NB4 (cell line): ENCODE data around the gene TTC39B.

Experiments
- DNase-seq: peaks from one replicate; pipeline ENCODE4 v3.0.0; 2010; ENCODE audit warnings: low read depth
- H3K4me3 ChIP-seq: one replicate; pipeline ENCODE4 v1.5.1; 2011; ENCODE audit warnings: mild to moderate bottlenecking, low read depth, low read length, moderate library complexity
- MAX ChIP-seq: IDR thresholded peaks from 2 replicates; pipeline ENCODE4 v1.6.1; 2011; ENCODE audit warnings: low read depth, low read length
- MYC ChIP-seq: IDR thresholded peaks from 2 replicates; pipeline ENCODE4 v1.6.1; 2011; ENCODE audit warnings: low read depth, low read length
- POLR2A ChIP-seq: IDR thresholded peaks from 2 replicates; pipeline ENCODE4 v1.6.1; 2011; ENCODE audit warnings: mild to moderate bottlenecking; ENCODE audit not compliant: insufficient read length; ENCODE audit errors: extremely low read depth
- TF ChIP-seq, protein P1 (sequence below): IDR thresholded peaks from one replicate; pipeline ENCODE4 v1.5.1; 2012; ENCODE audit warnings: low read depth, low read length

TTC39B gene

DNA sequence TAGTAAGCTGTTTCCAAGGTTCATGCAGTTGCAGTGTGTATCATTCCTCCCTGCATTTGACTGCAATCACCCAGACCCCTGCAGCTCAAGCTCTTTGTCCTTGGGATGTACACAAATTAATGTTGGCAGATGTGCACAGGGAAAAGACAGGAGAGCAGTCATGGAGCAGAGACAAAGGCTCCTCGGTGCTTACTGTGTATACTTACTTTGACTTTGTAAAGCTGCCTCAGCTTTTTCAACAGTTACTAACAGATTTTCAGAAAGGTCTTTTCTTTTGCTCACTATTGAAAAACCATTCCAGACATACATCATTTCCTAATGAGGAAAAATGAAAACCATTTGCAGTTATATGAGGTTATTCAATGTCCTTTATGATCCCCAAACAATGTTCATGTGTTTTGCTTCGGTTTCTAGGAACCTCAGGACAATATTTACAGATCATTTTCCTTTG lies 124.9 kb downstream of the TTC39B start:
- DNase-seq = no peak
- H3K4me3 ChIP-seq = no peak overlapping the region
- TF ChIP-seq, protein P1, sequence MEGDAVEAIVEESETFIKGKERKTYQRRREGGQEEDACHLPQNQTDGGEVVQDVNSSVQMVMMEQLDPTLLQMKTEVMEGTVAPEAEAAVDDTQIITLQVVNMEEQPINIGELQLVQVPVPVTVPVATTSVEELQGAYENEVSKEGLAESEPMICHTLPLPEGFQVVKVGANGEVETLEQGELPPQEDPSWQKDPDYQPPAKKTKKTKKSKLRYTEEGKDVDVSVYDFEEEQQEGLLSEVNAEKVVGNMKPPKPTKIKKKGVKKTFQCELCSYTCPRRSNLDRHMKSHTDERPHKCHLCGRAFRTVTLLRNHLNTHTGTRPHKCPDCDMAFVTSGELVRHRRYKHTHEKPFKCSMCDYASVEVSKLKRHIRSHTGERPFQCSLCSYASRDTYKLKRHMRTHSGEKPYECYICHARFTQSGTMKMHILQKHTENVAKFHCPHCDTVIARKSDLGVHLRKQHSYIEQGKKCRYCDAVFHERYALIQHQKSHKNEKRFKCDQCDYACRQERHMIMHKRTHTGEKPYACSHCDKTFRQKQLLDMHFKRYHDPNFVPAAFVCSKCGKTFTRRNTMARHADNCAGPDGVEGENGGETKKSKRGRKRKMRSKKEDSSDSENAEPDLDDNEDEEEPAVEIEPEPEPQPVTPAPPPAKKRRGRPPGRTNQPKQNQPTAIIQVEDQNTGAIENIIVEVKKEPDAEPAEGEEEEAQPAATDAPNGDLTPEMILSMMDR = no peak
- TF ChIP-seq MYC = no peak
- TF ChIP-seq POLR2A = no peak
- TF ChIP-seq MAX = no peak

DNA sequence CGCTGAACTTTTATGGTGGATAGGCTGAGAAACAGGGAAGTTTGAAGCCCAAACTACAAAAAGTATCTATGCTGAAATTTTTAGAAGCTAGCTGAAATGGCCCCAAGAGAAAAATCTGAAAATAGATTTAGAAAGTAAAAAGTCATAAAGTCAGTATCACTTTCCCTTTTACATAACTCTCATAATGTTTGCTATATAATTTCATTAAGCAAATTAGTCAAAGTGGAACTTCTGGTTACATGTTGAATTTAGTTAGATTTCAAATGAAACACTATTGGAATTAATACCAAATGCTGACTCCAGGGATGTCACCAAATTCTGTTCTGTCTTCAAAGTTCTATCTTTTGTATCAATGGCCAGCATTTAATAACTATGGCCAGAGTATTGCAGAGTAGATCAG lies 126.9 kb downstream of the TTC39B start:
- no peak for DNase-seq
- TF ChIP-seq POLR2A (no peak), MAX (no peak), MYC (no peak)
- TF ChIP-seq, protein P1 = no peak
- H3K4me3 ChIP-seq = no peak overlapping the region

DNA sequence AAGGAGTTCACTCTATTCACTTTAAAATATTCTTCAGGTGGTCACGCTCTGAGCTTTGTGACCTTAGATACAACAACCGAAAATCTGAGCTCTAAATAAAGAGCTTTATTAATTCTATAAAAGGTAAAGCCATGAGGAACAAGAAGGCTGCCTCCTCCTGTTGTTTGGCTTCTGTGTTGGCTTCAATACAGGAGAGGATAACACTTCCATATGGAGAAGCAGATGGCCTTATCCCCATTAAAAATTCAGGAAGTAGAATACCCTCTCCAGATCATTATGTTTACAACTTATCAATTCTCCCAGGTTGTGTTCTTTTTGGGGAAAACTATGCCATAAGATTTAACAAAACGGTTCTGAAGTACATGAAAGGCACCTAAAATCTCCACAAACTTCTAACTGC lies 128.4 kb downstream of the TTC39B start:
- no peak overlapping the region for H3K4me3 ChIP-seq
- TF ChIP-seq POLR2A = no peak
- DNase-seq = no peak

GRCh38 chr9:15176836-15177235 lies 130.2 kb downstream of the TTC39B start:
- DNase-seq = no peak
- TF ChIP-seq MAX (no peak), POLR2A (no peak), MYC (no peak)
- TF ChIP-seq, protein P1 = no peak
- H3K4me3 ChIP-seq = no peak overlapping the region

DNA sequence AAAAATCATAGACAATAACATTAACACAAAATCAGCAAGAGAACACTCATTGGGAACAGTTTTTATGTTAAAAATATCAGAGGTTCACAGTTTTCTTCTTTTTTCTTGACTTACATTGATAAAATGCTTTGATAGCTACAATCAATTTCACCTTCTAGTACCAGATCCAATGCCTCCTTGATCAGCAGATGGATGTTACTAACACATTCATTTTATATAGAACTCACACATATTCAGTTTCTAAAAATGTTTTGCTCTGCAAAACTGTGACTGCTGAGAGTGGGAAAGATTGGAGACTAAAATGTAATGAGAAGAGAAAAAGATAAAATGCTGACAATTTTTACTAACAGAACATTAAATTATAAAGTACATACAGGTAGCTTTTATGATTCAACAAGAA lies 143.1 kb downstream of the TTC39B start:
- no peak overlapping the region for H3K4me3 ChIP-seq
- no peak for DNase-seq
- no peak for TF ChIP-seq MYC
- TF ChIP-seq, protein P1 = no peak

GRCh38 chr9:15161753-15162152 lies 145.3 kb downstream of the TTC39B start:
- H3K4me3 ChIP-seq = no peak overlapping the region
- DNase-seq = no peak
- TF ChIP-seq, protein P1 = no peak
- TF ChIP-seq POLR2A = no peak
- no peak for TF ChIP-seq MAX
- TF ChIP-seq MYC = no peak
